K562 (cell line): ENCODE results near the gene GNAI3. TPM values are rescaled to one million over a fixed set of nuclear protein-coding genes. Genes with fewer than 3 reads are reported as not detected.

Experiments
- ATAC-seq: fragments of 200-7000 bp; cut with Tn5 transposase; 3 replicates; pipeline ENCODE4 v1.9.1; 2020; ENCODE audit warnings: moderate library complexity
- BruUV-seq: library from RNA; stranded (reverse); fragments of 400-500 nt; replicated peaks from 2 replicates; lab custom pipeline; 2021; lab: Mats Ljungman, UMichigan
- CTCF ChIA-PET: fragments of 300-600 bp; formaldehyde crosslinking; extraction: SDS; loops from one replicate; lab custom pipeline; 2021; ENCODE audit warnings: low intra/inter-chr PET ratio; lab: Yijun Ruan, JAX
- POLR2A ChIA-PET: fragments of 300-600, 350-650 bp; sonication (Branson Sonifier 250); formaldehyde crosslinking; extraction: SDS; loops from one replicate; lab custom pipeline; 2021; ENCODE audit warnings: antibody characterized with exemption, inconsistent platforms; lab: Yijun Ruan, JAX
- DNase-seq, 4 experiments: peaks; one replicate each; pipeline versions ENCODE4 v3.0.0 to v3.0.0-alpha.2; 2011 to 2018; ENCODE audit warnings: low spot score in 3 of 4, mixed read lengths in 3 of 4; ENCODE audit errors: extremely low read depth in 1 of 4
- FAIRE-seq: peaks from 2 replicates; lab custom pipeline; 2011; peaks lifted over from hg19 to GRCh38; lab: Jason Lieb, UNC
- H2AFZ ChIP-seq: 2 replicates; pipeline ENCODE4 v1.6.0; 2011; ENCODE audit warnings: low read depth, low read length, control low read depth, inconsistent platforms
- H3K27ac ChIP-seq: fragments of 200-600 bp; 3 replicates; pipeline ENCODE4 v1.8.0; 2011; ENCODE audit warnings: low read depth, mild to moderate bottlenecking, control low read depth, inconsistent platforms, low read length, moderate library complexity, mixed read lengths; ENCODE audit errors: extremely low read depth
- H3K27me3 ChIP-seq, 2 experiments: fragments of 300-600 bp in 1 of 2; 2 replicates in 1 of 2; 3 replicates in 1 of 2; pipeline versions ENCODE4 v1.6.0 to v1.8.0; 2011; ENCODE audit warnings: inconsistent platforms in 2 of 2, low read length in 2 of 2, mild to moderate bottlenecking in 1 of 2, mixed read lengths in 1 of 2, moderate library complexity in 1 of 2; ENCODE audit not compliant: control insufficient read depth in 2 of 2, insufficient read depth in 2 of 2
- H3K36me3 ChIP-seq: fragments of 300-600 bp; 3 replicates; pipeline ENCODE4 v1.8.0; 2011; ENCODE audit warnings: mild to moderate bottlenecking, low read length, inconsistent platforms; ENCODE audit not compliant: control insufficient read depth, insufficient read depth
- H3K4me1 ChIP-seq, 2 experiments: fragments of 200-600 bp in 1 of 2; replicated peaks in 1 of 2; 2 replicates in 1 of 2; 3 replicates in 1 of 2; pipeline versions ENCODE4 v1.5.1 to v1.8.0; 2011; ENCODE audit warnings: inconsistent platforms in 2 of 2, low read length in 2 of 2, mild to moderate bottlenecking in 1 of 2, mixed read lengths in 1 of 2, moderate library complexity in 1 of 2; ENCODE audit not compliant: control insufficient read depth in 2 of 2, insufficient read depth in 2 of 2
- H3K4me2 ChIP-seq: 2 replicates; pipeline ENCODE4 v1.6.1; 2011; ENCODE audit warnings: low read length, control low read depth, inconsistent platforms, mixed read lengths; ENCODE audit not compliant: insufficient read depth
- H3K4me3 ChIP-seq: fragments of 200-600 bp; sonication (generic), shearing (Covaris generic); 2 replicates; pipeline ENCODE4 v1.5.1; 2016; ENCODE audit warnings: control low read depth, inconsistent platforms
- H3K79me2 ChIP-seq: fragments of 200-600 bp; 3 replicates; pipeline ENCODE4 v1.8.0; 2011; ENCODE audit warnings: low read length, inconsistent platforms; ENCODE audit not compliant: control insufficient read depth, insufficient read depth
- H3K9ac ChIP-seq, 2 experiments: 2 replicates each; pipeline versions ENCODE4 v1.6.0 to v1.6.1; 2011; ENCODE audit warnings: low read depth in 2 of 2, low read length in 2 of 2, control low read depth in 1 of 2, inconsistent platforms in 1 of 2, mild to moderate bottlenecking in 1 of 2, mixed read lengths in 1 of 2; ENCODE audit not compliant: insufficient read depth in 1 of 2
- H3K9me1 ChIP-seq: one replicate; pipeline ENCODE4 v1.6.0; 2011; ENCODE audit warnings: inconsistent platforms, mild to moderate bottlenecking, low read length, moderate library complexity; ENCODE audit not compliant: control insufficient read depth, insufficient read depth
- H3K9me3 ChIP-seq: replicated peaks from 2 replicates; pipeline ENCODE4 v1.5.1; 2011; ENCODE audit warnings: low read depth, low read length, inconsistent platforms; ENCODE audit not compliant: control insufficient read depth, insufficient read depth
- H4K20me1 ChIP-seq: replicated peaks from 2 replicates; pipeline ENCODE4 v1.6.1; 2011; ENCODE audit warnings: low read length, inconsistent platforms, mixed read lengths; ENCODE audit not compliant: control insufficient read depth, insufficient read depth
- ATF1 ChIP-seq, 2 experiments: fragments of 450-650 bp in 1 of 2; IDR thresholded peaks; 2 replicates each; pipeline ENCODE4 v1.6.1; 2016; ENCODE audit warnings: missing compliant biosample characterization in 1 of 2, missing genetic modification characterization in 1 of 2
- CBX1 ChIP-seq: sonication (generic); IDR thresholded peaks from 2 replicates; pipeline ENCODE4 v1.6.1; 2016; ENCODE audit warnings: antibody characterized with exemption, low read depth, mild to moderate bottlenecking
- GATA2 ChIP-seq: sonication (generic); formaldehyde crosslinking; IDR thresholded peaks from 2 replicates; pipeline ENCODE4 v1.4.0; 2020; ENCODE audit warnings: mild to moderate bottlenecking, missing genetic modification reagents
- HDGF ChIP-seq: fragments of 450-650 bp; IDR thresholded peaks from 2 replicates; pipeline ENCODE4 v1.6.1; 2016
- JUN ChIP-seq, 2 experiments: sonication (generic) in 1 of 2; formaldehyde crosslinking in 1 of 2; IDR thresholded peaks; 2 replicates each; pipeline versions ENCODE4 v1.6.1 to v1.8.0; 2012 to 2022; ENCODE audit warnings: borderline replicate concordance in 2 of 2, mild to moderate bottlenecking in 2 of 2, improper control_type of control experiment in 1 of 2, low read depth in 1 of 2, low read length in 1 of 2, missing genetic modification reagents in 1 of 2
- JUNB ChIP-seq: fragments of 450-650 bp; formaldehyde crosslinking; conservative IDR thresholded peaks from 2 replicates; pipeline ENCODE4 v1.4.0; 2020; ENCODE audit warnings: mild to moderate bottlenecking
- KLF13 ChIP-seq: fragments of 450-650 bp; IDR thresholded peaks from 2 replicates; pipeline ENCODE4 v1.6.1; 2016; ENCODE audit warnings: missing genetic modification characterization, low read depth, mild to moderate bottlenecking, missing compliant biosample characterization, moderate library complexity, borderline replicate concordance
- MCM3 ChIP-seq: fragments of 450-650 bp; IDR thresholded peaks from 2 replicates; pipeline ENCODE4 v1.6.1; 2016
- PHF8 ChIP-seq: fragments of 200-600 bp; sonication (generic); IDR thresholded peaks from 2 replicates; pipeline ENCODE4 v1.6.1; 2012; ENCODE audit warnings: mixed run types, mild to moderate bottlenecking, inconsistent platforms, low read length, moderate library complexity, borderline replicate concordance
- SAFB2 ChIP-seq: fragments of 200-400 bp; formaldehyde crosslinking; IDR thresholded peaks from 2 replicates; pipeline ENCODE4 v1.6.1; 2018; ENCODE audit warnings: borderline replicate concordance, low read length, low read depth, moderate library complexity; ENCODE audit not compliant: severe bottlenecking
- STAG1 ChIP-seq: sonication (generic); formaldehyde crosslinking; IDR thresholded peaks from 2 replicates; pipeline ENCODE4 v1.5.0; 2020; ENCODE audit warnings: missing genetic modification reagents, borderline replicate concordance
- TAF15 ChIP-seq: fragments of 200-400 bp; formaldehyde crosslinking; IDR thresholded peaks from 2 replicates; pipeline ENCODE4 v1.6.1; 2017; ENCODE audit warnings: mild to moderate bottlenecking, low read depth, low read length, moderate library complexity
- ZBTB8A ChIP-seq: fragments of 450-650 bp; IDR thresholded peaks from 2 replicates; pipeline ENCODE4 v1.6.1; 2018; ENCODE audit warnings: mild to moderate bottlenecking, moderate library complexity; ENCODE audit not compliant: partially characterized antibody
- ZNF121 ChIP-seq: sonication (generic); formaldehyde crosslinking; conservative IDR thresholded peaks from 2 replicates; pipeline ENCODE4 v1.8.0; 2022; ENCODE audit warnings: missing genetic modification reagents
- ZNF232 ChIP-seq: sonication (generic); formaldehyde crosslinking; IDR thresholded peaks from 2 replicates; pipeline ENCODE4 v1.8.0; 2022; ENCODE audit warnings: mild to moderate bottlenecking, missing genetic modification reagents
- ZNF785 ChIP-seq: fragments of 250-450 bp; sonication (Bioruptor Pico); IDR thresholded peaks from 2 replicates; pipeline ENCODE4 v1.4.0; 2020; ENCODE audit warnings: mild to moderate bottlenecking
- WGBS: fragments of 100-300 bp; shearing (Covaris generic); methylation state at CpG from one replicate; pipeline ENCODE4 v1.1.6; 2016; ENCODE audit warnings: low coverage, mixed read lengths; ENCODE audit not compliant: insufficient coverage; ENCODE audit errors: missing lambda C conversion rate; 5-methylcytosine and 5-hydroxymethylcytosine counted together
- in situ Hi-C: fragments of 300-500 bp; cut with MboI; formaldehyde crosslinking; loops from 4 replicates; pipeline ENCODE4 v1.15.0; 2018; ENCODE audit warnings: inconsistent platforms, mixed read lengths
- intact Hi-C: fragments of 100-400 bp; cut with micrococcal nuclease; formaldehyde crosslinking; loops from 2 replicates; pipeline ENCODE4 v1.14.2; 2022
- polyA plus RNA-seq, 8 experiments: library from polyadenylated mRNA; depleted of rRNA in 4 of 8; stranded (reverse) in 5 of 8; unstranded in 3 of 8; fragments of >200 nt; fragmentation: Nextera tagmentation in 2 of 8; fragmentation: Illumina TruSeq in 1 of 8; extraction: Ambion mirVana in 2 of 8; extraction: Trizol in 1 of 8; gene quantifications; 2 replicates each; pipeline versions ENCODE4 v1.2.1 to v1.2.3, GENCODE V29; 2011 to 2014; ENCODE audit warnings: inconsistent platforms in 1 of 8, missing spikeins in 1 of 8
- total RNA-seq, 7 experiments: library from RNA; depleted of rRNA in 6 of 7; stranded (reverse); fragments of >200 nt in 6 of 7; fragmentation: Illumina TruSeq in 2 of 7; extraction: Trizol in 2 of 7; gene quantifications; 2 replicates each; pipeline versions ENCODE4 v1.2.1 to v1.2.3, GENCODE V29; 2011 to 2021; ENCODE audit warnings: low replicate concordance in 1 of 7
- TF ChIP-seq, protein P1 (sequence below): fragments of 450-650 bp; IDR thresholded peaks from 2 replicates; pipeline ENCODE4 v1.6.1; 2016; ENCODE audit warnings: mild to moderate bottlenecking
- TF ChIP-seq, protein P2 (sequence below): sonication (generic); formaldehyde crosslinking; IDR thresholded peaks from 2 replicates; pipeline ENCODE4 v1.9.0; 2022; ENCODE audit warnings: mild to moderate bottlenecking, missing genetic modification reagents

GNAI3 gene
- total and polyA plus RNA-seq, 9 of the 15 experiments (the other 6 are each of a cell fraction or from before 2014, with no cell fraction given), result 6.3 to 13.2 (median 8.9) TPM

DNA sequence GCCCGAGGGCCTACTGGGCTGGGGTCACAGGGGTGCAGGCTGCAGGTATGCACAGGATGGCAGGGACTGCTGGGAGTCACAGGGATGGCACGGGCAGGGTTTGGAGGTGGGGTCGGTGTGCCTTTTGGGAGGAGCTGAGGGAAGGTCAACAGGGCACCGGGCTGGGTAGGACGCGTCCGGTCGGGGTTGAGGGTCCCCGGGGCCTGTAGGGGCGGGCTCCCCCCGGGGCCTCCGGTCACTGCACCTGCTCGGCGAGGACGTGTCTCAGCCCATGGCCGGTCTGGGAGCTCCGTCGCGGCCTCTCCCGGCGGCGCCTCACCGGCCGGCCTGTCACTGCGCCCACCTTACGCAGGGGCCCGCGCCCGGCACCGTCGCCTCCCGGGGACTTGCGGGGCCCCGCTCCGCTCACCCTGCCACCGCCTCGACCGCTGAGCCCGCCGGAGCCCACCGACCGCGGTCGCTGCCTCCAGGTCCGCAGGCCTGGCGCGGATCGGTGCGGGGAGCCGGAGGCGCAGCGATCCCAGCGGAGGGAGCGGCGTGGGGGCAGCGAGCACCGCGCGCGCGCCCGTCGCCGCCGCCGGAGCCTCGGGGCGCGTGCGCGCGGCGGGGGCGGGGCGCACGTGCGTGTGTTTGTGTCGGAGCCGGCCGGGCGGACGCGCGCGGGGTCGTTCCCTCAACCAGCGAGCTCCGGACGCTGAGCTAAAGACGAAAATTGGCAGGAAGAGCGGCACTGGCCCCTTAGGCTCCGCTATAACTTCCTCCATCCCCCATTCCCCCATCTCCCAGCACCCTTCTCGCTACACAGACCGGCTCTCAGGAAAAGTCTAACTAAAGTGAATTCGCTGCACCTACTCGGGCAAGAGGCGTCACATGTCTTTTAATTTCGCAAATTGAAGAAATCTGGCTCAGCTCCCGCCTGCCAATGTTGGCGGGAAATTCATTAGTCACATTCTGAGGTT is 39.0 kb upstream of the GNAI3 start, which contains the start of gene AMIGO1:
AMIGO1 (minus strand) TSS at position 552 of the 959 bp plus-strand sequence. CDS start 815 bp downstream, outside the sequence.
- ChIA-PET CTCF (interaction anchor here (0.6 to 1.1 kb wide), 2 partner anchors 22 to 197 kb away, joined by 3 to 6 read pairs; no protein-coding TSS in a partner anchor), POLR2A (interaction anchor here (0.6 to 1.8 kb wide), 8 partner anchors 9 to 955 kb away, joined by 3 to 10 read pairs (median 4); partner anchors contain the start of genes ATXN7L2 and CYB561D1)
- Histone ChIP-seq H2AFZ (peak within 1 kb of the TSS; percentile 94), H4K20me1 (peaks cover 8% of the 10 kb centered on the region; the same call in 1 of the 2 replicates), H3K9me1 (no peaks in the 10 kb centered on the region), H3K4me2 (peak within 1 kb of the TSS; percentile 90), H3K9me3 (no peaks in the 10 kb centered on the region), H3K27me3 (peaks cover 13 to 45% of the 10 kb centered on the region in 2 experiments), H3K36me3 (no peaks in the 10 kb centered on the region), H3K79me2 (no peaks in the 10 kb centered on the region), H3K27ac (no peak within 1 kb of the TSS), H3K4me3 (peak within 1 kb of the TSS; percentile 48), H3K4me1 (peaks cover 0 to 19% of the 10 kb centered on the region in 2 experiments; a peak in 4 of 5 replicates), H3K9ac (peak within 1 kb of the TSS; percentile 31 to 87; a peak in 3 of 4 replicates)
- ATAC-seq, result peak; percentile 77
- in situ Hi-C loops (no loop called here), intact Hi-C loops (no loop called here)
- BruUV-seq, result no TSS peak
- peak; percentile 75 to 96 (median 92) for DNase-seq
- WGBS, result 2% methylated on average over 96 of the region's 100 CpGs
- peak; percentile 63 for FAIRE-seq
- TF ChIP-seq SAFB2 (no peak), ZNF785 (CRISPR knock-in tag) (no peak), ZNF232 (no peak), CBX1 (no peak), TAF15 (no peak), JUNB (no peak), HDGF (no peak), KLF13 (0 out of 2 replicates have a peak, but pooled peaks have one; percentile 43), STAG1 (no peak), ZNF121 (CRISPR knock-in tag) (no peak), JUN (IDR thresholded peaks at IDR 0.05; ENCODE audit: borderline replicate concordance, low read depth, low read length) (no peak), JUN (CRISPR knock-in tag; IDR thresholded peaks at IDR 0.05; ENCODE audit: borderline replicate concordance) (0 out of 2 replicates have a peak, but pooled peaks have one; percentile 9), GATA2 (CRISPR knock-in tag) (no peak), ZBTB8A (no peak), PHF8 (peak; percentile 50; the same call in 1 of the 2 replicates), MCM3 (no peak), ATF1 (CRISPR knock-in tag; IDR thresholded peaks at IDR 0.05) (no peak), ATF1 (tag; IDR thresholded peaks at IDR 0.05) (no peak)
- TF ChIP-seq, protein P1, sequence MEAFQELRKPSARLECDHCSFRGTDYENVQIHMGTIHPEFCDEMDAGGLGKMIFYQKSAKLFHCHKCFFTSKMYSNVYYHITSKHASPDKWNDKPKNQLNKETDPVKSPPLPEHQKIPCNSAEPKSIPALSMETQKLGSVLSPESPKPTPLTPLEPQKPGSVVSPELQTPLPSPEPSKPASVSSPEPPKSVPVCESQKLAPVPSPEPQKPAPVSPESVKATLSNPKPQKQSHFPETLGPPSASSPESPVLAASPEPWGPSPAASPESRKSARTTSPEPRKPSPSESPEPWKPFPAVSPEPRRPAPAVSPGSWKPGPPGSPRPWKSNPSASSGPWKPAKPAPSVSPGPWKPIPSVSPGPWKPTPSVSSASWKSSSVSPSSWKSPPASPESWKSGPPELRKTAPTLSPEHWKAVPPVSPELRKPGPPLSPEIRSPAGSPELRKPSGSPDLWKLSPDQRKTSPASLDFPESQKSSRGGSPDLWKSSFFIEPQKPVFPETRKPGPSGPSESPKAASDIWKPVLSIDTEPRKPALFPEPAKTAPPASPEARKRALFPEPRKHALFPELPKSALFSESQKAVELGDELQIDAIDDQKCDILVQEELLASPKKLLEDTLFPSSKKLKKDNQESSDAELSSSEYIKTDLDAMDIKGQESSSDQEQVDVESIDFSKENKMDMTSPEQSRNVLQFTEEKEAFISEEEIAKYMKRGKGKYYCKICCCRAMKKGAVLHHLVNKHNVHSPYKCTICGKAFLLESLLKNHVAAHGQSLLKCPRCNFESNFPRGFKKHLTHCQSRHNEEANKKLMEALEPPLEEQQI, result no peak
- TF ChIP-seq, protein P2, sequence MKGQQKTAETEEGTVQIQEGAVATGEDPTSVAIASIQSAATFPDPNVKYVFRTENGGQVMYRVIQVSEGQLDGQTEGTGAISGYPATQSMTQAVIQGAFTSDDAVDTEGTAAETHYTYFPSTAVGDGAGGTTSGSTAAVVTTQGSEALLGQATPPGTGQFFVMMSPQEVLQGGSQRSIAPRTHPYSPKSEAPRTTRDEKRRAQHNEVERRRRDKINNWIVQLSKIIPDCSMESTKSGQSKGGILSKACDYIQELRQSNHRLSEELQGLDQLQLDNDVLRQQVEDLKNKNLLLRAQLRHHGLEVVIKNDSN (CRISPR knock-in tag), result no peak
